Activated CD4-positive, CD25-positive, alpha-beta regulatory T cell treated with anti-CD3 and anti-CD28 coated beads, Interleukin-2, amount 50 U/mL, for 16 hours (primary cell): ENCODE data around the gene RASSF5.

Experiments used
- DNase-seq: peaks from one replicate; pipeline ENCODE4 v3.0.0-alpha.2; 2020; ENCODE audit warnings: low read depth, low spot score

The RASSF5 gene

GRCh38 chr1:206514813-206515387 is 7.6 kb downstream of the RASSF5 start:
- no peak for DNase-seq

- no peak for DNase-seq
Measured at GRCh38 chr1:206516728-206516990, 9.3 kb downstream of the RASSF5 start.

DNA sequence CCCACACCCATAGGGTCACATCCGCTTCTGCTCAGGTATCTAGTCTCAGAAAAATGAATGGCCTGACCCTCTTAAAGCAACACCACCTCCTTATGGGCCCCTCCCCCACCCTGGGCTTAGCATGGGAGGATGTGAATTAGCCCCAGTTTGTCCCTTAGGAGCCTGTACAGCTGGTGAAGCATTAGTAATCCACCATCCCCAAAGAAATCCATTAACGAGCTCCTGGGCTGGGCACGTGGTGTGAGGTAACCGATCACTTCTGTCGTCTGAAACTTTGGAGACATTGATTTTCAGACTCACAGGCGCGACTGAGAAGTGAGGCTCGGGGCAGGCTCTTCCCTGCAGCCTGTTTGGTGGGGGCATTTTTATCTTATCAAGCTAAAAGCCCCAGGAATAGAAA is 10.5 kb downstream of the RASSF5 start:
- DNase-seq, result no peak

- DNase-seq, result no peak
Measured at GRCh38 chr1:206518206-206518605, 10.9 kb downstream of the RASSF5 start.

DNA sequence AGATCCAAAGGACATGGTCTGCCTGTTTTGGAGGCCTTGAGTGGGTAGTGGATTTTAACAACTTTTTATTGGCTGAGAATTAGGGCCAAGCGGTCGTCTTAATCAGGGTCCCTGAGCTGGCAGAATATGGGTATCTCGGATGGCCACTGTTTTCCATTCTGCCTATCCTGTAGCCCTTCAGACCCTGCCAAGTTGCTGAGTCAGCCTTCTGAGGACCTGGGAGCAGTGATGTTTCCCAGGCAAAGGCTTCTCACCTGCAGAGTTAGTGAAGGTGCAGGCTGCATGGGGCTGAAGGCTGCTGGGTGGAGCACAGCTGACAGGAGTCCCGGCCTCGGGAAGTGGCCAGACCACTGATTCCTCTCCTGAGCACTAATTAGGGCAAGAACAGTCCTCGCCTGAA is 11.4 kb downstream of the RASSF5 start:
- DNase-seq, result no peak

DNA sequence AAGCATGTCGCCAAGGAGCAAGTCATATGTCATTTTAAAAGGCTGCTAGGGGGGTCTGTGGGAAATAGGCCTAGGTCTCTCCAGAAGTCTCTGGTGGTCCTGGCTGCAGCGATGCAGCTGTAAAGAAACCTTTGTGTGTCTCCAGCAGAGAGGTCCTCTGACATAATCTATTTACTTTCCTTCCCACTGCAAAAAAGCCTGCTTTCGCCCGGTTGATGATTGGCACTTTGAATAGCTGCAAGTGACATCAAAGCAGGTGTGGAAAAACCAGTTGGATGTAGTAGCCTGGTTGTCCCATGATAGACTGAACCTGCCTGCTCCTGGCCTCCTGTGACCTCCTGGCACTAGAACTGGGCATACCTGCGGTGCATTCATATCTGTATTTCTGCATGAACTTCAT is 13.8 kb downstream of the RASSF5 start:
- DNase-seq, result no peak

DNA sequence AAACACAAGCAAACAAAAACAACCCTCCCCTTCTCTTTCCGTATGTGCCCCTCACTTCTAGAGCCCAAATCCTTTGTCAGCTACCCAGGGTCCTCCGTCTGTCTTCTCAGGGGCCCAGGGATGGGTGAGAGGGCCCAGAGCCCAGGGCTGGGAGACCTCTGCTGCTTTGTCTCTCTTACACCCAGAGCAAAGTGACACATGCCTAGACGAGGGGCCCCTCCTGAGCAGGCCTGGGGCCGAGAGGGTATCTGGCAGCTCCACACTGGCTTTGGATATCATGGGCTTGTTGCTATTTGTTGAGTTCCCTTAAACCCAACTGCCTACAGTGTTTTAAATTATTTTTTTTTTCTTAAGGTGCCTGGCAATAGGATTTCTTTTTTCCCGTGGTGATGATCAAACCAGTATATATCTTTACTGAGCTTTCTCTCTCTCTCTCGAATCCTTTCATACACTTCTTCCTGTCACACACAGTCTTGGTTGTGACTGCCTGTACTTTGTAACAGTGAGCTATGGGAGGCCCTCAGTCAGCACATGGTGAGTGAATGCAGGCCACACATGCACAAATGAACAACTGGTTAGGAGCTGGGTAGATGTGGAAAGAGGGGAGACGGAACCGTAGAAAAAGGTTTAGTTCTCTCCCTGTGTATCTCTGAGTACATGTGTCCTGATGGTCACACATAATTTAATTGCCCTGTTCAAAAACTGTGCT is 14.5 kb downstream of the RASSF5 start:
- no peak for DNase-seq

DNA sequence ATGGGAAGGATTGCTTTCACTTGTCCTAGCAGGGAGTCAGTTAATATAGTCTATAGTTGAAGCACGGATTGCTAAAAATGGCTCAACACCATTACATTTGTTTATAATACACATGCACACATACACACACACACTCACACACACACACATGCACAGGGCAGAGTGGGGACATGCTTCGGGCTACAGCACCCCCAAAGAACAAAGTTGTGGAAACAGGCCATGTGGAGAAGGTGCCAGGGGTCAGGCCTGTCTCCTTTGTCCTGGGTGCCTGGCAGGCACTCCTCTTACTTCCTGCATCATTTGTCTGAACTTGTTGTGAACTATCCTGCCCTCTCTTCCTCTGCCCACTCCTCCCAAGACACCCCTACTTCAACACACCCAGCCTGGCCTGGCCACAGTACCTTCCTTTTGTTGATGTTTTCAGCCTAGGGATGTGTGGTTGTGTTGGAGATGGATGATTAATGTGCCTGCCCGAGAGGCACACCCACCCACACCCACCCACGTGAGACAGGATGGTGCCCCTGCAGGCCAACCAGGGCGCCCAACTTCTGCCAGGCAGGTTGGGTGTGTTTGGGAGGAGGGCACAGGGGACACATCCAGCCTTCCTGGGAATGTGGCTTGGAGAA is 17.5 kb downstream of the RASSF5 start:
- DNase-seq, result no peak

- DNase-seq, result no peak
Measured at GRCh38 chr1:206526064-206526911, 19.0 kb downstream of the RASSF5 start.

- DNase-seq, result no peak
Measured at GRCh38 chr1:206529425-206529824, 22.1 kb downstream of the RASSF5 start.

- DNase-seq, result no peak
Measured at GRCh38 chr1:206532368-206532767, 25.0 kb downstream of the RASSF5 start.

- DNase-seq, result no peak
Measured at GRCh38 chr1:206534552-206534951, 27.2 kb downstream of the RASSF5 start.

DNA sequence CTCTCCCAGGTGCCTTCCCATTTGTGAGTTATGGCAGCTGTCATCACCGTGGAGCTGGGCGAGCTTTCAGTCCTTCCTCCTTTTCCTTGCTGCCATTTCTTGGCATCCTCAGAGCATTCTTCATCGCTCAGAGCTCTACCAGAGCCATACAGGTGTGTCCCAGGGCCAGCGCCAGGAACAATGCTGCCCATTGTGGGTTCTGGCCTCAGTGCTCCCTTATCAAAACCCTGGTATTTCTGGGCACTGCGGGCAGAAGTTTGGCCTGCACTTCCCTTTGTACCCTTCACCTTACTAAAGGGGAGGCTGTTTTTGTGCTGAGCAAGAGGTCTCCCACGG is 28.5 kb downstream of the RASSF5 start:
- DNase-seq, result no peak

DNA sequence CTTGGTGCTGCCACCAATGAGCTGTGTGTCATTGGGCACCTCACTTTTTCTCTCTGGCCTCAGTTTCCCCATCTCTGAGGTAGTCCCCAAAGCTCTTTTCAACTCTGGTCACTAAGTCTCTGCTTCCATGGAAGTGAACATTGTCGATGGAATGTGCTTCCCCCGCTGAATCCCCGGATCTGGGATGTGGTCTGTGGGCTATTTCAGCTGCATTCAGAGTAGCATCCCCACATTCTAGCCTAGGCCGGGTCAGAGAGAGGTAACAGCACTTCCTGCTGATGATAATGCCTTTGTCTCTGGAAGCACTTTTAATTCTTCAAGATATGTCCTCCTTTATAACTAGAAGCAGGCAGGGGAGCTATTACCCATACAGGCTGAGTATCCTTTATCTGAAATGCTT is 29.8 kb downstream of the RASSF5 start:
- DNase-seq, result no peak

- no peak for DNase-seq
Measured at GRCh38 chr1:206538086-206538770, 30.9 kb downstream of the RASSF5 start.

DNA sequence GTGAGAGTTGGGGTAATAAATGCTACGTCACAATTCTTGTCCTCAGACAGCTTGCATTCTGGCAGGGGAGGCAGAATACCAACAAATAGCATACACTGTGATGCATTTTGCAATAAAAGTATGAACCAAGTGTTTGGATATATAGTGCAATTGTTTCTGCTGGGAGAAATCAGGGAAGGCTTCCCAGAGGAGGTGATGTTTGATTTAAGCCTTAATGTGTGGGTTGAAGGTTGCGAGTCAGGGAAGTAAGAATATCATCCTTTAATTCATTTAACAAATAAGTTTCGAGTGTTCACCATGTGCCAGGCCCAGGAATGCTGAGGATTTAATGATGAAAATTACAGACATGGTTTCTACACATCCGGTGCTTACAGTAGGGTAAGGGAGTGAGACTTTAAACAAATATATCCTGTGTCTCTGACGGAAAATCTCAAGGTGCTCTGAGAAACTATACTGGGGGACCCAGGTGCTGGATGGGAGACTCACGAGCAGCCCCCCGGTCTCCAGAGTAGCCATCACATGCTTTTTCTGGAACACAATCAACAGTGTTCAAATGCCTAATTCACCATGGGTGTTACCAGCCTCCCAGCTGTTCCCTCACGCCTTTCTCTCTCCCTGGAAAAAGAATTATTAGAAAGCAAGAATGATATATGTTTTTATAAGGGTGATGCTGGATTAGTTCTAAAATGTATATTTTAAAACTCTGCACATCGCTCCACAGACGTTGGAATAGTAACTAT is 31.7 kb downstream of the RASSF5 start:
- no peak for DNase-seq

DNA sequence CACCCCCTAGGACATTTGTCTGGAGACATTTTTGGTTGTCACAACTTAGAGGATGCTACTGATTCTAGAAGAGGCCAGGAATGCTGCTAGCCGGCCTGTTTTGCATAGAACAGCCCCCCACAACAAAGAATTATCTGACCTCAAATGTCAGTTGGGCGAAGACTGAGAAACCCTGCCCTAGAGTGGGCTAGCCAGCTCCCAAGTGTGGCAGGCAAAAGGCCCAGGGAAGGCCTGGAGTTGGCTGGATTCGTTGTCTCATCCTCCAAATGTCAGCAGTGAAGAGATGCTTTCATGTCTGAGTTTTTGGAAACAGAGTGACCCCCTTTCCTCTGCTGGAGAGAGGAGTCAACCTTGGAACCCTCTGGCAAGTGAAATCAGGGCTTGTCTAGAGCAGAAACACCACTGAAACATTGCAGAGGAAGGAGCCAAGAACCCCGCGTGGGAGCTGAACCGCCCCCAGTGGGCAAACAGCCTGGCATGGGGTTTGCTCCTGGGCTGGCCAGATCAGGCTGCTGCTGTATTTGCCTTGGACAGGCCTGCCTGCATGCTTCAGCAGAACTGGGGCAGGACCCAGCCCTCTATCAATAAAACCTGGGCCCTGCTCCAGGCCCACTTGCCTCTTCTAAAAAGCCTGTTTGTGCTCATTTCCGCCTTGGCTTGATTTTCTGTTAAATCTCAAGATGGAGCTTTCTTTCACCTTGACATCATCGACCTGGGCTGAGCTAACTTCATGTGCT is 32.9 kb downstream of the RASSF5 start:
- no peak for DNase-seq

DNA sequence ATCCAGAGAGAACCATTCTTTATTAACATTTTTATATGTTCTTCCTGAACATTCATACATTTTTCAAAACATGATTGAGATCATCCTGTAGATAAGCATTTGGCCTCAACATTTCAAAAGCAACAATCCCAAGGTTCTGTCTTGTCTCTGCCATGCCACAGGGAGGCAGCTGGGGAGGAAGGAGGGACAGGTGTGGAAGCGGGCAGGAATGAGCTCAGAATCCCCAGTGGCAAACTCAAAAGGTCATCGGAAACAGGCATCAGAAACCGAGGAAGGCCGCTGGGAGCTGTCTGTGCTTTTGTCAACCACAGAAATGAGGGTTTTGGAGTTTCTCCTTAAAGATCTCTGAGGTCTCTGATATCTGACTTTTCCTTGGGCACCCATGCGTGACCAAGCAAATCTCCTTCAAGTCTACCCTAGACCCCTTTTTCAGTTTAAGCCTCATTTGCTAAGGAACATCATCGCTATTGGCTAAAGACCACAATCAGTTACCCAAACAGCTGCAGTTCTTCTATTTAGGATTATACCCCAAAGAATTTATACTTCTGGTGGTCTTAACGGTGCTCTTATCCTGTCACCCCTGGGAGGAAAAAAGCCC is 34.0 kb downstream of the RASSF5 start:
- DNase-seq, result no peak

DNA sequence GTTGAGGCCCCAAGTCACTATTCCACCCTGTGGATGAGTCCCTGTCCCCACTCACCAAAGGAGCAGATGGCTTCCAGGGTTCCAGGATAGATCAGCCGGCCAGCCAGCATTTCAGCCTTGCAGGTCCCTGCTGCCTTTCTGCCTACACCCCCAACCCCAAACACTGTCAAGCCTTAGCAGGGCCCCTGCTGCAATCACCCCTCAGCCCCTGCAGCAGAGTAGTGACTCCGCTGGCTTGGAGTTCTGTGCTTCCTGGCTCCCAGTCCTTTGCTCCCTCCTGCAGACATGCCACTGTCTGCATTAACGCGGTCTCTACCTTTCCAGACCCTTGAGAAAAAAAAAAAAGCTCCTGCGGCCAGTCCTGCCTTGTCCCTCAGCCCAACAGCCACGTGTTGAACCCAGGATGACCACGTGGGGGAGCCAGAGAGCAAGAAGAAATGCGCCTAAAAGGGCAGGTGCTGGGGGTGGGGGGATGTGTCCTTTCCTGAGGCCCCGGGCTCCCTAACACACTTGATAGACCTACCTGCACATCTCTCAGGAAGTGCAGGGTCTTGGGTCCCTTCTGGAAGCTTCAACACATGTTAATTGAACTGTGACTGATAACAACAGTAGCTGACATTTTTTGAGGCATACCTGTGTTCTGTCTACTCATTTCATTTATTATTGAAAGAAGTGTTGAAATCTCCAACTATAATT is 37.4 kb downstream of the RASSF5 start:
- DNase-seq, result peak; percentile 72

DNA sequence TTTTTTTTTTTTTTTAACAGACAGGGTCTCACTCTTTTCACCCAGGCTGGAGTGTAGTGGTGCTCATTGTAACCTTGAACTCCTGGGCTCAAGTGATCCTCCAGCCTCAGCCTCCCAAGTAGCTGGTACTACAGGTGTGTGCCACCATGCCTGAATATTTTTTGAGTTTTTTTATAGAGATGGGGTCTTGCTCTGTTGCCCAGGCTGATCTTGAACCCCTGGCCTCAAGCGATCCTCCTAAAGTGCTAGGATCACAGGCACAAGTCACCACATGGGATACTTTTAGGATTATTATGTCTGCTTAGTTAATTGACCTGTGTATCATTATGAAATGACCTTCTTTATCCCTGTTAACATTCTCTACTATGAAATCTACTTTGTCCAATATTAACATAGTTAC is 38.0 kb downstream of the RASSF5 start:
- DNase-seq, result no peak
